ENCODE measurements around the gene SOX6. TPM values are rescaled to one million over a fixed set of nuclear protein-coding genes. Genes with fewer than 3 reads are reported as not detected.

SOX6 gene
- total and polyA plus RNA-seq, 7 donors, result 0.61 to 47.6 (median 14.6) TPM

GRCh38 chr11:15931497-15931896 is 424.8 kb downstream of the SOX6 start:
- Histone ChIP-seq H3K9me3 (no peaks in the 10 kb centered on the region), H3K27ac (no peak overlapping the region), H3K4me3 (no peak overlapping the region), H3K27me3 (ENCODE audit: insufficient read depth in 3 of 3, low read length in 2 of 3) (no peaks in the 10 kb centered on the region), H3K36me3 (ENCODE audit: insufficient read depth in 1 of 2, low read depth in 1 of 2) (no peaks in the 10 kb centered on the region), H3K4me1 (no peaks in the 10 kb centered on the region)
- DNase-seq, result no peak
- ATAC-seq, result no peak
- WGBS, 3 donors, result 96 to 99% (median 96%) methylated on average over 2 of the region's 2 CpGs
- no peak for TF ChIP-seq CTCF (IDR thresholded peaks at IDR 0.05)
- intact Hi-C loops (cut with DNase I), result no loop called here

- intact Hi-C loops (cut with DNase I), result no loop called here
- DNase-seq (no peak), ATAC-seq (no peak)
- TF ChIP-seq CTCF (IDR thresholded peaks at IDR 0.05), result no peak
- 66 to 68% (median 66%) methylated on average over 6 of the region's 6 CpGs for WGBS, 3 donors
- Histone ChIP-seq H3K27me3 (ENCODE audit: insufficient read depth in 3 of 3, low read length in 2 of 3) (no peaks in the 10 kb centered on the region), H3K4me3 (no peak overlapping the region), H3K4me1 (no peaks in the 10 kb centered on the region), H3K9me3 (no peaks in the 10 kb centered on the region), H3K27ac (no peak overlapping the region), H3K36me3 (ENCODE audit: insufficient read depth in 1 of 2, low read depth in 1 of 2) (no peaks in the 10 kb centered on the region)
Measured at GRCh38 chr11:15930442-15931025, 425.8 kb downstream of the SOX6 start.

- Histone ChIP-seq H3K4me3 (no peak overlapping the region), H3K27ac (no peak overlapping the region), H3K9me3 (no peaks in the 10 kb centered on the region), H3K36me3 (ENCODE audit: insufficient read depth in 1 of 2, low read depth in 1 of 2) (no peaks in the 10 kb centered on the region), H3K4me1 (no peaks in the 10 kb centered on the region), H3K27me3 (ENCODE audit: insufficient read depth in 3 of 3, low read length in 2 of 3) (no peaks in the 10 kb centered on the region)
- intact Hi-C loops (cut with DNase I), result no loop called here
- no peak for TF ChIP-seq CTCF (IDR thresholded peaks at IDR 0.05)
- ATAC-seq (no peak), DNase-seq (no peak)
- 84 to 87% (median 86%) methylated on average over 3 of the region's 3 CpGs for WGBS, 3 donors
Measured at GRCh38 chr11:15929371-15929901, 426.9 kb downstream of the SOX6 start.

- Histone ChIP-seq H3K4me1 (no peaks in the 10 kb centered on the region), H3K36me3 (ENCODE audit: insufficient read depth in 1 of 2, low read depth in 1 of 2) (no peaks in the 10 kb centered on the region), H3K27ac (no peak overlapping the region), H3K4me3 (no peak overlapping the region), H3K27me3 (ENCODE audit: insufficient read depth in 3 of 3, low read length in 2 of 3) (no peaks in the 10 kb centered on the region), H3K9me3 (no peaks in the 10 kb centered on the region)
- TF ChIP-seq CTCF (IDR thresholded peaks at IDR 0.05), result no peak
- DNase-seq (no peak), ATAC-seq (no peak)
- intact Hi-C loops (cut with DNase I), result no loop called here
Measured at GRCh38 chr11:15927864-15928217, 428.5 kb downstream of the SOX6 start.

Measured in psoas muscle (tissue), 8 donors.